GM19240 (cell line): ENCODE measurements around the gene SRRM2.
A peak's percentile ranks its signal among the peaks of the same experiment; 100 is the strongest.

Experiments used
- DNase-seq: peaks from one replicate; pipeline ENCODE4 v3.0.0; 2011; ENCODE audit warnings: low spot score; ENCODE audit not compliant: insufficient read length

SRRM2 gene

GRCh38 chr16:2752035-2752849 is at the start of gene SRRM2:
Gene SRRM2, plus strand, starts transcription at chr16:2752638. Its CDS starts 3,727 bp downstream, at chr16:2756365.
- peak; percentile 98 for DNase-seq

DNA sequence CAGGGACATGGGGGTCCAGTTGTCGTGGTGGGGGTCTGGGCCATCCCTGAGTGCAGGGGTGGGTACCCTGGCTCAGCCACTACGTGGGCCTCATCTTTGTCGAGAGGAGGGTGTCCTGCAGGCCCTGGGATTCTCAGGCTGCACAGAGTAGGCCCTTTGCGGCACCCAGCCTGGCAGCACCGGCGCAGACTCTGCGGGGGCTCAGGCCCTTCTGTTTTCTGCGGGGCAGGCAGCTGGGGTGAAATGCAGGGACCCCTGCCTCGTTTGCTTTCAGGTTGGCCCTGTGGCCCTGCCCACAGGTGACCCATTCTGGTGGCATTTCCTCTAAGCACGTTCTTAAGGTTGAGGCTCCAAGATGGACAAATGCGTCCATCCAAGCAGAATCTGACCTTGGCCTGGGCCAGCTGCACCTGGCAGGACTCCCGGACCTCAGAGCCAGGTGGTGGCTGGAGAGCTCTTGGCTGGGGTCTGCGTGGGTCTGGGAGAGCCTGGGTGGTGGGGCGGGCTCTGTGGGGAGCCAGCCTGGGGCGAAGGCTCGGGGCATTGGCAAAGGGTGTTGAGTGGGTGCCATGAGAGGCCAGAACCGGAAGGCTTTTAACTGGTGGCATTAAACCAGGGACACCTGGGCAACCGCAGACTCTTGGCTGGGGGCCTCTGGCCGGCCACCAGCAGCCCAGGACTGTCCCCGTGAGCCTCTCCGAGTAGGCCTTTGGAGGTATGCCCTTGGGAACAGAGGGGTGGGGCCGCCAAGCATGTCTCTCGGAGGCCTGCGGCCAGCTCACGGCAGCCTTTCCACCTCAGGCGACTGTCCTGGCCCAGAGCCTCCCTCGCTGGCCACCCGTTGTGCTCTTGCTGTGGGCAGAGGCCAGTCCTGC is 49.3 kb upstream of the SRRM2 start:
- DNase-seq = no peak

DNA sequence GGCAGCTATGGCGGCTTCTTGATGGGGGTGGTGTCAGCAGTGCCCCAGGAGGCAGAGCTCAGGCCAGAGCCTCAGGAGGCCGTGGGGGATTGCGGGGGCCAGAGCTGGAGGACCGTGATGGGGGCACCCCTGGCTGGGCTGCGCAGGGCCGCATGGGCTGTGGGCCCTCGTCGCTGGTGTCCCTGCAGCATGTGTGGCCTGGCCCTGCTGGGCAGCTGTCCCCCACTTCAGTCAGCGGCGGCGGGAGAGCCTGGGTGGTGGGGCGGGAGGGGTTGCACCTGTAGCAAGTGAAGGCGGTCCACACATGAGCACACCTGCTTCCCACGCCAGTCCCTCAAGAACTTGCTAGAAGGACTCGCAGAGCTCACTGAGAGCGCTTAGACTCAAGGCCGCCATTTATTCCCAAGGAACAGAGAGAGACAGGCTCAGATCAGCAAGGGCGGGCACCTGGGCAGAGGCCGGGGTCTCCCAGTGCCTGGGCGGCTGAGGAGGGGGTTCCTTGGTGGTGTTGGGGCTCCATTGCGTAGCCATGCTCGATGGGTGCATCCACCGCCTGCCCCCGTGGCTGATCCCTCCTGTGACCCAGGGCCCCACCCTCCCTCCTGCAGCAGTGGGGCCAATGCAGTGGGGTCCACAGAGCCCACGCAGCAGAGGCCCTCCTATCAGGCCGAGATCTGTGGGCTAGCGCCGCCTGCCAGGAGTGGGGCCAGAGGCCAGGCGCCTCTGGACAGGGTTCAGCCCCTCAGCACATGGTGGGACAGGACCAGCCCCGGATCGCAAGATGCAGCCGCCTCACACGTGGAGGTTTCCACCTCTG is 48.1 kb upstream of the SRRM2 start:
- DNase-seq = no peak

GRCh38 chr16:2704983-2705275 is 47.5 kb upstream of the SRRM2 start:
- no peak for DNase-seq

DNA sequence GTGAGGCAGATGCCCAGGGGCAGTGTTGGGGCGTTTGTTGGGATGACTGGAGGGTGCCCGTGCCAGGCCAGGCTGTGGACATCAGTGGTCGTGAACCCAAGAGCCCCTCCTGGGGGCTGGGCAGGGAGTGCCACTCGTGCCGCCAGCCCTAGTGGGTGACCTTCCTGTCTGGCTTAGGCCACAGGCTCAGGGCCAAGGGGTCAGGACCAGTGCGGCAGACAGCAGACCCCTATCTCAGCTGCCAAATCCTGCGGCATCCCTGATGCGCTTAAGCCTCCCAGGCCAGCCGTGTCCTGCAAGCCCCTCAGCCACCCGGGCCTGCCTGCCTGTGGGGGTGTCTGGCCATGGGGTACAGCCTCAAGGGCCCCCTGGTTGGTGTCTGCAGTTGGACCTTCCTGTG is 47.1 kb upstream of the SRRM2 start:
- DNase-seq = no peak

- no peak for DNase-seq
Measured at GRCh38 chr16:2706085-2706484, 46.4 kb upstream of the SRRM2 start.

- no peak for DNase-seq
Measured at GRCh38 chr16:2706611-2707311, 45.7 kb upstream of the SRRM2 start.

GRCh38 chr16:2707368-2708289 is 44.8 kb upstream of the SRRM2 start:
- no peak for DNase-seq

DNA sequence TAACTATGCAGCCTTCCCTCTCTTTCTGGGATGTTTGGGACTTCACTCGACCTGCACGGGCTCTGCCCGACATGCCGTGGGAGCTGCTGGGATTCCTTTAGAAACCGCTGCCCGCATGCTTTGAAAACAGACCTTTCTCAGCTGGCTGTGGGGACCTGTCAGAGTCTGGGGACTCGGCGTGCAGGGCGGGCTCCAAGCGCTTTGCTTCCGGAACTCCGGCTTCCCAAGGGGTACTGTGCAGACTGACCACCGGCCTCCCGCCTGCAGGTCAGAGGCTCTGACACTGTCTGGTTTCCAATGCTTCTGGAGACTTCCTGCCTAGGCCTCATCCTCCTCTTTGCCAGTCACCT is 44.2 kb upstream of the SRRM2 start:
- DNase-seq = no peak

DNA sequence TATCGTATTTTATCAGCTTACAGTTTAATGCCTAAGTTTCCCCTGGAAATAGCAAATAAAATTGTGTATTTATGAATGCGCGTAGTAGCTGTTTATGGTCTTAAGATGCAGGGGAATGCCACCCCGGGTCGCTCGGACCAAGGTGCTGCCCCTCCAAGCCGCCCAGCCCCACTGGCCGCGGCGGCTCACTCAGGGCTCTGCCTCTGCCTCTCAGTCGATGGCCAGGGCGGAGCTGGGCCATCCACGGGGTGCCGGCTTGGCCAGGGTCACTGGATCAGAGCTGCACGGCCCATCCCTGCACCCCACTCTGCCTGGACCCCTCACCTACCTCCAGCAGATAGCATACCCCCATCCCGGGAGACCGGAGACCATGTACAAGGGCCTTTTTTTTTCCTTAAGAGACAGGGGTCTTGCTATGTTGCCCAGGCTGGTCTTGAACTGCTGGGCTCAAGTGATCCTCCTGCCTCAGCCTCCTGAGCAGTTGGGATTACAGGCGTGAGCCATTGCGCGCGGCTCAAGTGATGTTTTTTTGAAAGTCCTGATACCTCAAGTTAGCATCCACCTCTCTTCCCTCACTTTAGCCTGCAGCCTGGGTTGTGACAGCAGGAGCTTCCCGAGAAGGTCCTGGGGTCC is 43.4 kb upstream of the SRRM2 start:
- no peak for DNase-seq

GRCh38 chr16:2709588-2709984 is 42.9 kb upstream of the SRRM2 start:
- no peak for DNase-seq

- no peak for DNase-seq
Measured at GRCh38 chr16:2710021-2710710, 42.3 kb upstream of the SRRM2 start.

GRCh38 chr16:2710711-2711231 is 41.7 kb upstream of the SRRM2 start:
- no peak for DNase-seq

GRCh38 chr16:2711370-2712062 is 40.9 kb upstream of the SRRM2 start:
- DNase-seq = no peak

- no peak for DNase-seq
Measured at GRCh38 chr16:2712063-2712441, 40.4 kb upstream of the SRRM2 start.

DNA sequence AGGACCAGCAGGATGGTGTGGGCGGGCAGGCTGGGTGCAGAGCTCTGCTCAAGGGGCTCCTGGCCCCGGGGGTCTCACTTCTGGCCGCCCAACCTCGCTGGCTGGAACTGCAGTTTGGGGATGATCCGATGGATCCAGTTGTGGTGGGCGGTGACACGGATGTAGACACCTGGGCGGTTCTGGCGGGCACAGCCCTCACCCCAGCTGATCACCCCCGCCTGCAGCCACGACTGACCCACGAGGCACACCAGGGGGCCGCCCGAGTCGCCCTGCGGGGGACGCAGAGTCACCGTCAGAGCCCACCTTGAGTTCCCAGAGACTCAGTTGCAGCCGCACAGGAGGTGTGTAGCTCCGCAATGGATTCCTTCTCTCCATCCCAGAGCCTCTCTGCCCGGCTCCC is 39.9 kb upstream of the SRRM2 start:
- DNase-seq = no peak

GRCh38 chr16:2713523-2713922 is 38.9 kb upstream of the SRRM2 start:
- DNase-seq = no peak

GRCh38 chr16:2713985-2714774 is 38.3 kb upstream of the SRRM2 start:
- no peak for DNase-seq
